Mesendoderm (in vitro differentiated cells): ENCODE data around the gene HRCT1.

Experiments used
- DNase-seq: peaks from one replicate; pipeline ENCODE4 v3.0.0; 2013
- H2AK5ac ChIP-seq: 2 replicates; pipeline ENCODE4 v1.6.1; 2013; ENCODE audit warnings: low read length, inconsistent platforms
- H2BK120ac ChIP-seq: 2 replicates; pipeline ENCODE4 v1.6.1; 2013; ENCODE audit warnings: low read depth, mild to moderate bottlenecking, low read length, moderate library complexity, mixed read lengths
- H2BK15ac ChIP-seq: replicated peaks from 2 replicates; pipeline ENCODE4 v1.6.1; 2013; ENCODE audit warnings: low read depth, mild to moderate bottlenecking, moderate library complexity
- H2BK5ac ChIP-seq: 2 replicates; pipeline ENCODE4 v1.6.1; 2013; ENCODE audit warnings: low read length, inconsistent platforms
- H3K18ac ChIP-seq: 2 replicates; pipeline ENCODE4 v1.6.1; 2013; ENCODE audit warnings: mild to moderate bottlenecking, low read length, mixed read lengths
- H3K23ac ChIP-seq: one replicate; pipeline ENCODE4 v1.6.1; 2013; ENCODE audit warnings: low read length
- H3K27ac ChIP-seq: 2 replicates; pipeline ENCODE4 v1.5.1; 2013; ENCODE audit warnings: low read depth, mild to moderate bottlenecking, inconsistent platforms, low read length, moderate library complexity
- H3K27me3 ChIP-seq: 2 replicates; pipeline ENCODE4 v1.6.1; 2013; ENCODE audit warnings: low read length, control low read depth, mild to moderate bottlenecking, inconsistent platforms; ENCODE audit not compliant: insufficient read depth, poor library complexity
- H3K36me3 ChIP-seq: 2 replicates; pipeline ENCODE4 v1.6.1; 2013; ENCODE audit warnings: low read length, inconsistent platforms; ENCODE audit not compliant: control insufficient read depth, insufficient read depth
- H3K4ac ChIP-seq: one replicate; pipeline ENCODE4 v1.6.1; 2013; ENCODE audit warnings: low read depth, mild to moderate bottlenecking, low read length, moderate library complexity
- H3K4me1 ChIP-seq: 2 replicates; pipeline ENCODE4 v1.6.1; 2013; ENCODE audit warnings: low read depth, low read length, inconsistent platforms; ENCODE audit not compliant: control insufficient read depth
- H3K4me2 ChIP-seq: 2 replicates; pipeline ENCODE4 v1.6.1; 2013; ENCODE audit warnings: low read length
- H3K4me3 ChIP-seq: 2 replicates; pipeline ENCODE4 v1.5.1; 2013; ENCODE audit warnings: mild to moderate bottlenecking, low read length
- H3K56ac ChIP-seq: one replicate; pipeline ENCODE4 v1.6.1; 2013; ENCODE audit warnings: low read length
- H3K79me1 ChIP-seq: 2 replicates; pipeline ENCODE4 v1.6.1; 2013; ENCODE audit warnings: low read length, inconsistent platforms
- H3K79me2 ChIP-seq: 2 replicates; pipeline ENCODE4 v1.6.1; 2013; ENCODE audit warnings: mild to moderate bottlenecking, low read length; ENCODE audit not compliant: control insufficient read depth, insufficient read depth
- H3K9ac ChIP-seq: 2 replicates; pipeline ENCODE4 v1.6.1; 2013; ENCODE audit warnings: low read length, inconsistent platforms
- H4K5ac ChIP-seq: one replicate; pipeline ENCODE4 v1.6.1; 2013; ENCODE audit warnings: low read length
- H4K8ac ChIP-seq: one replicate; pipeline ENCODE4 v1.6.1; 2013; ENCODE audit warnings: low read depth, mild to moderate bottlenecking, control low read depth, low read length, moderate library complexity
- WGBS: extraction: QIAGEN DNeasy Blood & Tissue Kit; methylation state at CpG from one replicate; pipeline ENCODE4 v1.1.7; 2013; ENCODE audit warnings: low lambda C conversion rate, missing lambda C conversion rate; ENCODE audit not compliant: insufficient coverage; ENCODE audit errors: extremely low coverage; 5-methylcytosine and 5-hydroxymethylcytosine counted together

HRCT1 gene

DNA sequence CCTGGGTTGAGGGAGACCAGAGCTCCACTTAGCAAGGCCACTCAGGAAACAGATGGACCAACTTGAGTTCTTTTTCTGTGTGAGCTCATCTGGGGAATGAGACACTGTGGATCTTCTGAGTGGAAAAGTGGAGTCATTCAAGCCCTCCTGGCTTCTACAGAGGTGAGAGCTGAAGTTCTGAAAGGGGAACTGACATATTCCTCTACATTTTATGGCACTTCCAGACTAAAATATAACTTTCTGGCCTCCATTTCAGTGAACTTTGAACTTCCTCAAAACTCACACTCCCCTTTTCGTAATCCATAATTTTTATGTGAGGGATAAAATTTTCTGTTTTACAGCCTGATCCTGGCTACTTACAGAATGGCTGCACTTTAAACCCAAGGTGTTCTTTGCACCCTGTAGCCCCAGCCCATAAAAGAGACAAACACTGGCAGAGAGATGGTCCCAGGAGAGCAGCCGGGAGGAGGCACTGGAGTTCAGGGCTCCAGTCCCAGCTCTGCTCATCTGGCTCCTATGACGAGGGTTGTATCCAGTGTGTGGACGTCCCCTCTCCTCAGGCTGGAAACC is 14.1 kb downstream of the HRCT1 start:
- Histone ChIP-seq H3K4ac (no peak overlapping the region), H3K9ac (no peak overlapping the region), H3K23ac (no peak overlapping the region), H4K5ac (no peak overlapping the region), H3K18ac (no peak overlapping the region), H3K27ac (no peak overlapping the region), H4K8ac (no peak overlapping the region), H3K36me3 (no peaks in the 10 kb centered on the region), H2BK15ac (no peak overlapping the region), H3K79me1 (no peaks in the 10 kb centered on the region), H3K4me2 (no peak overlapping the region), H3K79me2 (no peaks in the 10 kb centered on the region), H3K4me3 (no peak overlapping the region), H2BK5ac (no peak overlapping the region), H3K27me3 (no peaks in the 10 kb centered on the region), H3K4me1 (no peaks in the 10 kb centered on the region), H2AK5ac (no peak overlapping the region), H2BK120ac (no peak overlapping the region), H3K56ac (no peak overlapping the region)
- DNase-seq, result no peak
- WGBS, result no CpG with 5 or more reads among the region's 4 CpGs

GRCh38 chr9:35923598-35923926 is 17.6 kb downstream of the HRCT1 start:
- no peaks in the 10 kb centered on the region for H3K79me1 ChIP-seq
- no peak overlapping the region for H2BK15ac ChIP-seq
- no peak overlapping the region for H4K8ac ChIP-seq
- no peaks in the 10 kb centered on the region for H3K27me3 ChIP-seq
- no peak overlapping the region for H3K27ac ChIP-seq
- H3K36me3 ChIP-seq, result no peaks in the 10 kb centered on the region
- no peak overlapping the region for H3K4me2 ChIP-seq
- H3K56ac ChIP-seq, result no peak overlapping the region
- no peak overlapping the region for H3K4ac ChIP-seq
- H2BK5ac ChIP-seq, result no peak overlapping the region
- H4K5ac ChIP-seq, result no peak overlapping the region
- no peak overlapping the region for H2BK120ac ChIP-seq
- no peak for DNase-seq
- no peak overlapping the region for H3K4me3 ChIP-seq
- WGBS, result no CpG with 5 or more reads among the region's 1 CpG
- no peak overlapping the region for H2AK5ac ChIP-seq
- no peak overlapping the region for H3K18ac ChIP-seq
- no peaks in the 10 kb centered on the region for H3K79me2 ChIP-seq
- no peak overlapping the region for H3K23ac ChIP-seq
- H3K4me1 ChIP-seq, result no peaks in the 10 kb centered on the region
- no peak overlapping the region for H3K9ac ChIP-seq

DNA sequence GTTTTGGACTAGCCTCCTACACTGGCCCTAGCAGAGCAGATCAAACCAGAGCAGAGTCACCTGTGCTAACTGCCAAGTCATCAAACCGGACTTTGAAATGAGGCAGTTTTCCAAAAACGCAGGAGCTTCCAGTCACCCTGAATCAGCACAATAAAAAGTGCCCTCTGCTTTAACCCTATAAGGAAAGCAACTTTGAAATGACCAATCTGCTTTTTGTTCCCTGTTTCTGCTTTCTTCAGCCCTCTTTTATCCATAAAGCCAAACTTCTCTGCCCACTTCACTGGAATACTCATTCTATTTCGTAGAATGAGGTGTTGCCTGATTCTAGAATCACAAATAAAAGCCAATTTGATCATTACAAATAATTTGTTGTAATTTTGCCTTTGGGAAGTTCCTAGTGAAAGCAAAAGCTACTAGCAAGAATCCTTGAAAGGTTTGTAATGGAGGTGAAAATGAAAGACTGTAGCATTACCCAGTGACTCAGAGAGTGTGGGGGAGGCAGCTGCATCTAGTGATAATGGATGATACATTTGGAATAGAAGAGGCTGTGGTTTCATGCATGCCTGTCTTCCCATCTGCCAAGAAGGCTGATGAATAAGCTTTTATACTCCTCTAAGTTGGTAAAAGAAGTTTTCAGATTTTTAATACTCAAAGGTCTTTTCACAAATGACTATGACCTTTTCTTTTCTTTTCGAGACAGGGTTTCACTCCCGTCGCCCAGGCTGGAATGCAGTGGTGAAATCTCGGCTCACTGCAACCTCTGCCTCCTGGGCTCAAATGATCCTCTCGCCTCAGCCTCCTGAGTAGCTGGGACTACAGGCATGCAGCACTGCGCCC is 18.1 kb downstream of the HRCT1 start:
- no peaks in the 10 kb centered on the region for H3K4me1 ChIP-seq
- H3K27me3 ChIP-seq, result no peaks in the 10 kb centered on the region
- no peak overlapping the region for H3K4ac ChIP-seq
- H3K56ac ChIP-seq, result no peak overlapping the region
- WGBS, result no CpG with 5 or more reads among the region's 9 CpGs
- H3K18ac ChIP-seq, result no peak overlapping the region
- H2BK120ac ChIP-seq, result no peak overlapping the region
- H3K79me1 ChIP-seq, result no peaks in the 10 kb centered on the region
- no peak overlapping the region for H3K23ac ChIP-seq
- no peaks in the 10 kb centered on the region for H3K79me2 ChIP-seq
- no peaks in the 10 kb centered on the region for H3K36me3 ChIP-seq
- DNase-seq, result no peak
- H2AK5ac ChIP-seq, result no peak overlapping the region
- no peak overlapping the region for H2BK5ac ChIP-seq
- no peak overlapping the region for H3K27ac ChIP-seq
- H4K8ac ChIP-seq, result no peak overlapping the region
- H3K4me3 ChIP-seq, result no peak overlapping the region
- no peak overlapping the region for H2BK15ac ChIP-seq
- no peak overlapping the region for H4K5ac ChIP-seq
- no peak overlapping the region for H3K9ac ChIP-seq
- no peak overlapping the region for H3K4me2 ChIP-seq

DNA sequence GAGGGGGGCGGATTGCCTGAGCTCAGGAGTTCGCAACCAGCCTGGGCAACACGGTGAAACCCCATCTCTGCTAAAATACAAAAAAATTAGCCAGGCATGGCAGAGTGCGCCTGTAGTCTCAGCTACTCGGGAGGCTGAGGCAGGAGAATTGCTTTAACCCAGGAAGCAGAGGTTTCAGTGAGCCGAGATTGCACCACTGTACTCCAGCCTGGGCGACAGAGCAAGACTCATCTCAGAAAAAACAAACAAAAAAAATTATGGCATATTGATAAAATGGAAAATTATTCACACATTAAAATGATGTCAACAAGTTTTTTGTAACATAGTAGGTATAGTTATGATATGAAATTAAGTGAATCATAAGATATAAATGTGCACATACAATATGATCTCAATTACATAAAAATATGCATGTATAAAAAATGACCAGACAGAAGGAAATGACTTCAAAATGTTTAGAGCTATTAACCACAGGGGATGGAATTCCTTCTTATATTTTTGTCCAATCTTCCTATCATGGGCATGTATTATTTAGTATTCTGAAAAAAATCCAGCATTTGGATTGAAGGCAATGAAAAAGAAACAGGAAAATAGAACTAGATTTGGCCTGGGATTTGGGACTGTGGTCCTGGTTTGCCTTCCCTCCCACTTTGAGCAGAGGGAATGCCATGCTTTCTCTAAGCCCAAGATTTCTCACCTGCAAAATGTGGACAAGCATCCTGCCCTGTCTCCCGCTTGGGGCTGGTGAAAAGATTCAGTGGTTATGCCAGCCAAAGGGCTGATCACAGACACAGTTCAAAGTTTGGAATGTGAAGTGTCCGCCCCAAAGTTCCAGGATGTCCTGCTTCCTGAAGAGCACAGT is 22.8 kb downstream of the HRCT1 start:
- Histone ChIP-seq H3K9ac (no peak overlapping the region), H3K27me3 (no peaks in the 10 kb centered on the region), H3K4ac (no peak overlapping the region), H3K4me2 (no peak overlapping the region), H4K8ac (no peak overlapping the region), H2BK15ac (no peak overlapping the region), H3K23ac (no peak overlapping the region), H2AK5ac (no peak overlapping the region), H3K4me1 (no peaks in the 10 kb centered on the region), H3K36me3 (no peaks in the 10 kb centered on the region), H4K5ac (no peak overlapping the region), H3K18ac (no peak overlapping the region), H3K56ac (no peak overlapping the region), H2BK5ac (no peak overlapping the region), H2BK120ac (no peak overlapping the region), H3K79me1 (no peaks in the 10 kb centered on the region), H3K27ac (no peak overlapping the region), H3K79me2 (no peaks in the 10 kb centered on the region), H3K4me3 (no peak overlapping the region)
- no peak for DNase-seq
- no CpG with 5 or more reads among the region's 9 CpGs for WGBS

GRCh38 chr9:35929453-35929718 is 23.4 kb downstream of the HRCT1 start:
- Histone ChIP-seq H3K79me1 (no peaks in the 10 kb centered on the region), H4K5ac (no peak overlapping the region), H3K4ac (no peak overlapping the region), H2BK120ac (no peak overlapping the region), H3K9ac (no peak overlapping the region), H3K36me3 (no peaks in the 10 kb centered on the region), H2BK5ac (no peak overlapping the region), H3K56ac (no peak overlapping the region), H3K27me3 (no peaks in the 10 kb centered on the region), H3K4me1 (no peaks in the 10 kb centered on the region), H2BK15ac (no peak overlapping the region), H4K8ac (no peak overlapping the region), H2AK5ac (no peak overlapping the region), H3K23ac (no peak overlapping the region), H3K27ac (no peak overlapping the region), H3K4me3 (no peak overlapping the region), H3K4me2 (no peak overlapping the region), H3K18ac (no peak overlapping the region), H3K79me2 (no peaks in the 10 kb centered on the region)
- DNase-seq, result no peak
- no CpG with 5 or more reads among the region's 6 CpGs for WGBS
